Ovary (tissue), 3 donors: ENCODE data around the gene SKI.

ENCODE experiments used
- CTCF ChIP-seq, 3 donors: fragments of 450-650 bp in 2 of 3; fragments of 200-600 bp in 1 of 3; IDR thresholded peaks; one replicate each; pipeline versions ENCODE4 v1.5.1 to v1.8.0; 2016 to 2022; ENCODE audit warnings: antibody characterized with exemption in 3 of 3, mild to moderate bottlenecking in 1 of 3
- EP300 ChIP-seq: sonication (generic); formaldehyde crosslinking; IDR thresholded peaks from one replicate; pipeline ENCODE4 v1.6.1; 2017; ENCODE audit warnings: antibody characterized with exemption
- POLR2A ChIP-seq: fragments of 450-650 bp; IDR thresholded peaks from one replicate; pipeline ENCODE4 v1.6.1; 2017; ENCODE audit warnings: antibody characterized with exemption, mild to moderate bottlenecking, moderate library complexity
- donor health status: DM: no; HTN: no; CAD: no.

- no peak for TF ChIP-seq CTCF (IDR thresholded peaks at IDR 0.05)
- TF ChIP-seq POLR2A = no peak
- TF ChIP-seq EP300 = no peak
Measured at GRCh38 chr1:2290171-2290578, 62.1 kb downstream of the SKI start.
